Left ventricle myocardium superior (tissue), 1 donor: ENCODE measurements around the gene TMEM258. TPM values are rescaled to one million over a fixed set of nuclear protein-coding genes. Genes with fewer than 3 reads are reported as not detected.

Source experiments
- ATAC-seq: fragments of 200-7000 bp; cut with Tn5 transposase; one replicate; pipeline ENCODE4 v1.9.1; 2020; ENCODE audit warnings: mild to moderate bottlenecking, moderate library complexity
- DNase-seq: peaks from one replicate; pipeline ENCODE4 v3.0.0-alpha.2; 2020
- intact Hi-C: fragments of 100-400 bp; cut with micrococcal nuclease; formaldehyde crosslinking; loops from one replicate; pipeline ENCODE4 v1.11.0; 2022
- total RNA-seq: library from RNA; stranded (reverse); fragmentation: NEBNext Ultra II Directional; extraction: Animal tissue kit (Norgen Biotek cat#: 25700); gene quantifications from one replicate; pipeline ENCODE4 v1.2.1, GENCODE V29; 2021
- donor health status: DM: no; HTN: yes; CAD: no; lungs with severe emphysema.

TMEM258 gene
- total RNA-seq, 1 donor from 2014 or later, result 130 TPM

DNA sequence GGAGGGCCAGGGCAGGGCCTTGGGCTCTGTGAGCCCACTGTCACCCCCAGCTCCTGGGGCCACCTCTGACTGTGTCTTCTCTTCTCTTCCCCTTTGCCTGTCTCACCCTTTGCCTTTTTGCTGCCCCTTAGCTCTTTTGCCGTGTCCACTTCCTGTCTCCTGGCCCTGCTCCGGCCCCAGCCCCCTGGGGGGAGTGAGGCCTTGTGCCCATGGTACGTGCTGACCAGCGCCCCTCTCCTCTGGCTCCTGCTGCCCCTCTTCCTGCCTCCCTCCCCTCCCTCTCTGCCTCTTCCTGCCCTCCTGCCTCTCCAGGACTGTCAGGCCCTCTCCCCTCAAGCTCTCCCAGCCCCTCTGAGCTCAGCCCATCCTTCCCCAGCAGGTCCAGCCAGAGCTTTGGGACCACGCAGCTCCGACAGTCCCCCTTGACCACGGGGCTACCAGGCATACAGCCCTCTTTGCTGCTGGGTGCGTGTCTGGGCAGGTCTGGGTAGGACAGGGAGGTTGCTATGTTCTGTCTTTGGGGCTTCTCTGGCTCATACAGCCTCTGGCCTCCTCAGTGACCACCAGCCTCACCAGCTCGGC is 11.7 kb downstream of the TMEM258 start:
- no peak for ATAC-seq
- intact Hi-C loops, result no loop called here
- no peak for DNase-seq

DNA sequence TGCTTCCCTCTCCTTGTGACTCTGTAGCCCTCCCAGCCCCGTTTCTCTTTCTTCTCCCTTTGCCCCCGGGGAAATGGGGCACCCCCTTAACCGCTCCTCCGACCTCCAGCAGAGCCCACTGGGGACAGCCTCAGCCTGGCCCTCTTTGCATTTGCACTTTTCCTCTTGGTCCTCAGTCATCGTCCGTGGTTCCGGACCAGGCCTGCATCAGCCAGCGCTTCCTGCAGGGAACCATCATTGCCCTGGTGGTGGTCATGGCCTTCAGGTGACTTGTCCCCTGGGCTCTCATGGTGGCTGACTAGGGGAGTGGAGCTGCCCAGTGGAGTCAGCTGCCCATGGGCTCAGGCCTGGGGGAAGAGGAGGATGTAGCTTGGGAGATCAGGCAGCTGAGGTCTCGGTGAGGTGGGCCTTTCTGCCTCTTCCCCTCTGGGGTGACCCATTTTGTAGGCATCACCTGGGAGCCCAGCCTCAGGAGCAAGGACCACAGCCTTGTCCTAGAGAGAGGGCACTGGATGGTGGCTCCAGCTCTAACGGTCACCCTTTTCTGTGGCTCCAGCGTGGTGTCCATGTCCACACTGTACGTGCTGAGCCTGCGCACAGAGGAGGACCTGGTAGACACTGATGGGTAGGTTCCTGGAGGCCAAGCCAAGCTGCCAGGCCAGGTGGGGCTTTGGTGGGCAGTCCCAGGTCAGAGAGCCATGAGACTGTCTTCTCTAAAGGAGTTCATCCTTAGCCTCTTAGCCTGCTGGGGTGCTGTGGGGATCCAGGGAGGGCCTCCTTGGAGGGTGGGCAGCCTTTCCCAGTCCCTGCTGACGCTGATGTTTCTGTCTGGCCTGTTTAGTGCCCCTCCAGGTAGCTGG is 12.5 kb downstream of the TMEM258 start:
- no peak for DNase-seq
- intact Hi-C loops, result no loop called here
- ATAC-seq, result no peak

DNA sequence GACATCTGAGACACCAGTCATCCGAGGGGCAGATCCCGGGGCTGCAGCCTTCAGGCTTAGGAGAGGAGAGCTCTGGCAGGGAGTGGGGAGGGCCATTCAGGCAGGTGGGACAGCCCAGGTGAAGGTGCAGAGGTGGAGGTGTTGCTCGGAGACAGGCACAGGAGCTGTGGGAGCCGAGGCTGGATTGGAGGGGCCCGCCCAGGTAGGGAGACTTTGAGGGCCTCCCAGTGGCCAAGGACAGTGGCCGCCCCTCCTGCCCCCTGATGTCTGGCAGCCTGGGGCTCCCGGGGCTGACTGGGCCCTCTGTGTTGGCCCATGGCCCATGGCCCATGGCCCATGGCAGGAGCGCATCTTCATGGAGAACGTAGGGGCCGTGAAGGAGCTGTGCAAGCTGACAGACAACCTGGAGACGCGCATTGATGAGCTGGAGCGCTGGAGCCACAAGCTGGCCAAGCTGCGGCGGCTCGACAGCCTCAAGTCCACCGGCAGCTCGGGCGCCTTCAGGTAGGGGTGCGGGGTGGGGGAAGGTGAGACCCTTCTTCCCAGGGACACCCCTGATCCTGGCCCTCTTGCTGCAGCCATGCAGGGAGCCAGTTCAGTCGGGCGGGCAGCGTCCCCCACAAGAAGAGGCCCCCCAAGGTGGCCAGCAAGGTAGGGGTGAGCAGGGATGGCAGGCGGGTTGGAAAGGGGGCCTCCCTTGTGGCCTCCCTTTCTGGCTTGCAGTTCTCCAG is 13.3 kb downstream of the TMEM258 start:
- intact Hi-C loops, result no loop called here
- DNase-seq, result no peak
- no peak for ATAC-seq

DNA sequence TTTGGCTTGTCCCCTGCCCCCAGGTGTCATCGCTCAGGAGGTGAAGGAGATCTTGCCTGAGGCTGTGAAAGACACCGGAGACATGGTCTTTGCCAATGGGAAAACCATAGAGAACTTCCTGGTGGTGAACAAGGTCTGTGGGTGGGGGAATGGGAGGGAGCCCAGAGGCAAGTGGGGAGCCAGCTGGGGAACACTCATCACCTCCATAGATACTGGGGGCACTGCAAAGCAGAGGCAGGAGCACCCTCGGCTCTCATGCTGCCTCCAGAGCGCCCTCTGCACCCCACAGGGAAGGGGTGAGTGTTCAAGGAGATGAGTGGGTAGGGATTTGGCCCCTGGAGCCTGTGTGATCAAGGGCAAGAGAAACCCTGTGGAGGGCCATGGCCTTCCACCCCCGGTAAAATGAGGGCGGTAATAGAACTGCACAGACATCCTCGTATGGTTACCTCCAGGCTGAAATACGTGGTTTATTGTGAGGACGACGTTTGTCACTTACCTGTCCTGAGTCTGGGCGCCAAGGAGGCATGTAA is 14.0 kb downstream of the TMEM258 start:
- intact Hi-C loops, result no loop called here
- DNase-seq, result no peak
- no peak for ATAC-seq

DNA sequence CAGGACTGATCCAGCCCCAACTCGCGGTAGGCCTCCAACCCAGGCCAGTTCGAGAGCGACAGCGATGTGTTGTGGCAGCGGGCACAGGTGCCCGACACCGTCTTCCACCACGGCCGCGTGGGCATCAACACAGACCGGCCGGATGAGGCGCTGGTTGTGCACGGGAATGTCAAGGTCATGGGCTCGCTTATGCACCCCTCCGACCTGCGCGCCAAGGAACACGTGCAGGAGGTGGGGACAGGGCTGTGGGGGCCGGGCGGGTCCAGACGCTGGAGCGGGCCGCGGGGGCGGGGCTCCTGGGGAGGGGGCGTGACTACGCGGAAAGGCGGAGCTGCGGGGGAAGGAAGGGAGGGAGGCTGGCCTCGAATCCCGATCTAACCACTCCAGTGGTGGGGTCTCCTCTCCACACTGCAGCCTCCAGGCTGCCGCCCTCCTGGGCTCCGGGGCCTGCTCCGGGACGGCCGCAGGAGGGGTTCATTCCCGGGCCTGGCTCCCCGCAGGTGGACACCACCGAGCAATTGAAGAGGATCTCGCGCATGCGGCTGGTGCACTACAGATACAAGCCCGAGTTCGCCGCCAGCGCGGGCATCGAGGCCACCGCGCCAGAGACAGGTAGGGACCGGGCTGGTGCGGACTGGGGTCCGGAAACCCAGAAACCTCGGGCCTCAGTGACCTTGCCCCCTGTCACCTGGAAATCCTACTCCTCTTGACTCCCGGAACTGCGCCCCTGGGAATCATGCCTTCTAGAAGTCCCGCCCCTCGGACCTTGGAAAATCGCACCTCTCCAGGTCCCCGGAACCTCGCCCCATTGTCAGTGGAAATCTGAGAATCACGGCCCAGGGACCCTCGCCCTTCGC is 14.9 kb downstream of the TMEM258 start:
- DNase-seq (peak; percentile 69), ATAC-seq (peak; percentile 79)
- intact Hi-C loops, result no loop called here

DNA sequence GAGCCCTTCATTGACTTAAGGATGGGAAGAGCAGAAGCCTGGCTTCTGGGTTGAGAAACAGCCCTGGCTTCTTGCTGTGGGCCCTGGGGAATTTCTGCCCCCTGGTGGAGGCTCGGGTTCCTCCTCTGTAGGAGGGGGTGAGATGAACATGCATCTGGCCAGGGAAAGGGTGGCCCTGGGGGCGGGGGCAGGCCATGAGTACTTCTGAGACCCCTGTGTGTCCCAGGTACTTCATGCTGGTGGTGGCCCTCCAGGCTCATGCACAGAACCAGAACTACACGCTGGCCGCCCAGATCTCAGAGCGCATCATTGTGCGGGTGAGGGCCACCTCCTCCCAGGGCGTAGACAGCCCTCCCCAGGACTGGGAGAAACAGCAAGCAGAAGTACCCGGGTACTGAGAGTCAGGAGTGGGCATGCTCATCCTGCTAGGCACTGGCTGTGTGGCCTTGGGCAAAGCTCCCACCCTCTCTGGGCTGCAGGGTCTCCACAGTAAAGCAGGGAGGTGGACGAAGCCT is 15.8 kb downstream of the TMEM258 start:
- peak; percentile 54 for DNase-seq
- intact Hi-C loops, result no loop called here
- peak; percentile 50 for ATAC-seq

DNA sequence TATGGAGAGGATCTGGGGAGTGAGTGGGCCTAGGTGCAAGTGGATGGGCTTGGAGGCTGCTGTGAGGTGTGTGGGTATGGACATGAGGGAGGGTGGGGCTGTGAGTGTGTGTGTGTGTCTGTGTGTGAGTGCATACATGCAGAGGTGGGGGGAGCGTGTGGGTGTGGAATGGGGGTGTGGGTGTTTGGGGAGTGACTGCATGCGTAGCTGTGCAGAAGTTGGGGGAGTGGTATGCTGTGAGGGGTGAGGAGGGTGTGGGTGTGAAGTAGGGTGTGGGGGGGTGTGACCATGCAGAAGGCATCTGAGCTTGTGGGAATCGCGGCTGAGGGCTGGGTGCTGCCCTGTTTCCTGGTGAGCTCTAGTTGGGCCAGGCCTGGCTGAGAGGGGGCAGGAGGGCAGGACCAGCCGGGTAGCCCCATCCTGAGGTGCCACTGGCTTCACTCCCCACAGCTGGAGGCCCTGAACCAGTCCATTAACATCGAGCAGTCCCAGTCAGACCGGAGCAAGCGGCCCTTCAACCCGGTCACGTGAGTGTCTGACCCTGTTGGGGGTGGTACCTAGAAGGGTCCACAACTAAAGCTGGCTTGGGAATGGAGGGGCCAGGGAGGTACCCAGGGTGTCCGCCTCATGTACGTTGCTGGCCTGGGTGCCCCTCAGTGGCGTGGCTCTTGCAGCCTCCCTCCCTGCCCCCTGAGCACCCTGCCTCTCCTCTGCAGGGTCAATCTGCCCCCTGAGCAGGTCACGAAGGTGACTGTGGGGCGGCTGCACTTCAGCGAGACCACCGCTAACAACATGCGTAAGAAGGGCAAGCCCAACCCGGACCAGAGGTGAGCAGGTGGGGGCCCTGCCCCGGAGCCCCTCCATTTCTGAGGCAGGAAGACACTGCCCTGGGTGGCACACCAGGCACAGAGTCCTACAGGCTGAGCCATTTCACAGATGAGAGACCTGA is 16.5 kb downstream of the TMEM258 start:
- ATAC-seq, result no peak
- no peak for DNase-seq
- intact Hi-C loops, result no loop called here

DNA sequence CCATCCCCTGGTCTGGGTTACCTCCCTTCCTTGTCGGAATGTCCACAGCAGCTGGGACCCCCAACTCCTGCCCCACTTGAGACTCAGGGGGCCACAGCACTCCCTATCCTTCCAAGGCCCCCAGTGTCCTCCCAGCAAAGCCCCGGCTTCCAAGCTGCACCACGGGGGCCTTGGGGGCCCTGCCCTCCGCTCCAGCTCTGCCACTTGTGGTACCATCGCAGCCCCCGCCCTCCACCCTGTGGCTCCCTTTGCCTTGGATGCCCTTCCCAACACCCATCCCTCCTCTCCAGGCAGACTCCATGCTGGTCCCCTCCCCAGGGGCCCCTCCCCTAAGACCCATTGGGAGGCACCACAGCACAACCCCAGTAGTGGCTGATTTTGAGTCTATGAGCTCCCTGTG is 17.3 kb downstream of the TMEM258 start:
- intact Hi-C loops, result no loop called here
- ATAC-seq, result no peak
- DNase-seq, result no peak

DNA sequence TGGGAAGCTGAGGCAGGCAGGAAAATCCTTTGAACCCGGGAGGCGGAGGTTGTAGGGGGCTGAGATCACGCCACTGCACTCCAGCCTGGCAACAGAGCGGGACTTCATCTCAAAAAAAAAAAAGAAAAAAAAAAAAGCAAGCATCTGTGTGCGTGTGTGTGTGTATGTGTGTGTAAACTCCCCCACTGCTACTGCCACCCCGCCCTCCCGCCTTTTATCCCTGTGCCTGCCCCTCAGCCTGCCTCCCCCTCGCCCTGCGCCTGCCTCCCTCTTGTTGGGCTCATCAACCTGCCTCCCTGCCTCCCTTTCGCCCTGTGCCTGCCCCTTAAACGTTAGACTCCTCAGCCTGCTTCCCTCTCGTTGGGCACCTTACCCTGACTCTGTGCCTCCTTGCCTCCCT is 18.0 kb downstream of the TMEM258 start:
- ATAC-seq, result no peak
- intact Hi-C loops, result no loop called here
- DNase-seq, result no peak

DNA sequence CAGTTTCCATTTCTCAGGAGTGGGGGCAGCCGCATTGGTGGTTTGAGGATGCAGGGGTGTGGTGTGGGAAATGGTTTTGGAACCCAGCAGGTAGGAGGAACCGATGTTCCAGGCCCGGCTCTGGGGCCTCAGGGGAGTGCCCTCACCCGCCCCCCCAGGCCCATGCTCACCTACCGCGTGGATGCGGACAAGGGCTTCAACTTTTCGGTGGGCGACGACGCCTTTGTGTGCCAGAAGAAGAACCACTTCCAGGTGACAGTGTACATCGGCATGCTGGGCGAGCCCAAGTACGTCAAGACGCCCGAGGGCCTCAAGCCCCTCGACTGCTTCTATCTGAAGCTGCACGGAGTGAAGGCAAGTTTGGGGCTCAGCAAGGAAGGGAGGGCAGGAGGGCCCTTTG is 18.6 kb downstream of the TMEM258 start:
- intact Hi-C loops, result no loop called here
- DNase-seq (no peak), ATAC-seq (no peak)

DNA sequence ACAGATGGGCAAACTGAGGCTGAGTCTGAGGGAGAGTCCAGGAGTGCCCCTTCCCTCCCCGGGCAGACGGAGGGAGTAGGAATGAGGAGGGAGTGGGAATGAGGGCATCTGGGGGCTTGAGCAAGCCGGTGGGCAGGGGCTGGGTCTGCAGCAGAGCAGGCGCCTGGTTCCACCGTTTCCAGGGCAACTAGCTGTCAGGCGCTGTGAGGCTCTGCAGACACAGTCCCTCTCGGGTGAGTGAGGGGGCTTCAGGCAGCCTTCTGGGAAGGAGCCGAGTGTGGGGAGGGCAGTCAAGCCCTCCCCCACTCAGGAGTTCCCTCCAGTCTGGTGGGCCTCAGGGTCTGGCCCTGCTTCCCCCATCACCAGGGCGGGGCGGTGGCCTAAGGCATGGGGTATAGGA is 19.0 kb downstream of the TMEM258 start:
- ATAC-seq (no peak), DNase-seq (no peak)
- intact Hi-C loops, result no loop called here

DNA sequence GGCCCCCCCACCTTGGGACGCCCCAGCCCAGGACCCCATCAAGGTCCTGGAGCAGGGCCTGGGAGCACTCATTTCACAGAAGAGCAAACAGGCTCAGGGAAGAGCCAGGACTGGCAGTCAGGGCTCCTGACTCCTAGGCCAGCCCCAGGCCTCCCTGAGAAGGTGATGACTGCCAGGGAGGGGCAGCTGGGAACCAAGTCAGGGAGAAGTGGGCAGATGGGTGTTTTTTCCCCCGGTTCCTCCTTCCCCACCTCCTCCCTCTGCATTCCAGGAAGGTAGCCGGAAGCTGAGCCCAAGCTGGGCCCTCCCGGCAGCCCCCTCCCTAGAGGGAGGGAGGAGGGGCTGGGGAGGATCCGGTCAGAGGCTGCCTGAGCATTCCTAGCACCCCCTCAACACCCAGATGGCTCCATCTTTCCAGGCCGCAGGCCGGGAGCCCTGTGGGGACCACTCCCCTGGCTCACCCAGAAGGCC is 20.4 kb downstream of the TMEM258 start:
- DNase-seq (no peak), ATAC-seq (no peak)
- intact Hi-C loops, result no loop called here

DNA sequence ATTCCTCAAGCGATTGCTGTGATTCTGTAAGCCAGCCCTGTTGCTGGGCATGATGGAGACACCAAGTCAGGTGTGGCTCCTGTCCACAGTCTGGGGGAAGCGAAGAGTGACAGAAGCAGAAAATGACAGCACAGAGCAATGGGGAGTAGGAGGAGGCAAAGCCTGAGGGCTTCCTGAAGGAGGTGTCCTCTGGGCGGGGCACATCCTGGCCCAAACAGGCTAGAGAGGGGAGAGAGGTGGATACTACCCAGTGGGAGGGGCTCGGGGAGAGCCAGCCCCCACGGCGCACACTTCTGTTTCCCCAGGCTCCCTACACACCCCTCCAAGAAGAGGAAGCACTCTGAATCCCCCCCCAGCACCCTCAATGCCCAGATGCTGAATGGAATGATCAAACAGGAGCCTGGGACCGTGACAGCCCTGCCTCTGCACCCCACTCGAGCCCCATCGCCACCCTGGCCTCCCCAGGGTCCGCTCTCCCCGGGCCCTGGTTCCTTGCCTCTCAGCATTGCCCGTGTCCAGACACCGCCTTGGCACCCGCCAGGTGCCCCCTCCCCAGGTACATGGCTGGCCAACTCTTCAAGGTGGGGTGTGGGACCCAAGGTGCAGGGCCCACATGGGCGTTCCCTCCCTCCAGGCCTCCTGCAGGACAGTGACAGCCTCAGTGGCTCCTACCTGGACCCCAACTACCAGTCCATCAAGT is 21.1 kb downstream of the TMEM258 start:
- DNase-seq, result no peak
- intact Hi-C loops, result no loop called here
- no peak for ATAC-seq

DNA sequence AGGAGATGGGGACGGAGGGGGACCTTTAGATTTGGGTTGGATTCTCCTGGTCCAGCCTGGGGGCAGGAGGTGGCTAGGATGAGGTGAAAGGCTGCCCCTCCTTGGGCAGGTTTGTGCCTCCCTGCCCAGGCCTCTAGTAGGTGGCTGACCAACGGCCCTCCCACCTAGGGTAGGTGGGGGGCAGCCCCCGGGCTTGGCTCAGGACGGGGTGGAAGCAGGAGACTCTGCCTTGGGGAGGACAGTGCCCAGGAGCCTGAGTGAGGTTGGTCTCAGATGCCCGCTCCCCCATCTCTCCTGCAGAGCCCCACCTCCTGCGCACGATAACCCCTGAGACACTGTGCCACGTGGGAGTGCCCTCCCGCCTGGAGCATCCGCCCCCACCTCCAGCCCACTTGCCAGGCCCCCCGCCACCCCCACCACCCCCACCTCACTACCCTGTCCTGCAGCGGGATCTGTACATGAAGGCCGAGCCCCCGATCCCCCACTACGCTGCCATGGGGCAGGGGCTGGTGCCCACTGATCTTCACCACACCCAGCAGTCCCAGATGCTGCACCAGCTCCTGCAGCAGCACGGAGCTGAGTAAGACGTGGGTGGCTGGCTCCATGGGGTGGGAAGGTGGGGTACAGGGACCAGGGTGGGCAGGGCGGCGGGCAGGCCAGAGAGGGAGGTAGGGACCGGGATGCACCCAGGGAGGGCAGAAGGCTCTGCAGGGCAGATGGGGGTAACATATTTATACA is 22.3 kb downstream of the TMEM258 start:
- DNase-seq, result no peak
- no peak for ATAC-seq

DNA sequence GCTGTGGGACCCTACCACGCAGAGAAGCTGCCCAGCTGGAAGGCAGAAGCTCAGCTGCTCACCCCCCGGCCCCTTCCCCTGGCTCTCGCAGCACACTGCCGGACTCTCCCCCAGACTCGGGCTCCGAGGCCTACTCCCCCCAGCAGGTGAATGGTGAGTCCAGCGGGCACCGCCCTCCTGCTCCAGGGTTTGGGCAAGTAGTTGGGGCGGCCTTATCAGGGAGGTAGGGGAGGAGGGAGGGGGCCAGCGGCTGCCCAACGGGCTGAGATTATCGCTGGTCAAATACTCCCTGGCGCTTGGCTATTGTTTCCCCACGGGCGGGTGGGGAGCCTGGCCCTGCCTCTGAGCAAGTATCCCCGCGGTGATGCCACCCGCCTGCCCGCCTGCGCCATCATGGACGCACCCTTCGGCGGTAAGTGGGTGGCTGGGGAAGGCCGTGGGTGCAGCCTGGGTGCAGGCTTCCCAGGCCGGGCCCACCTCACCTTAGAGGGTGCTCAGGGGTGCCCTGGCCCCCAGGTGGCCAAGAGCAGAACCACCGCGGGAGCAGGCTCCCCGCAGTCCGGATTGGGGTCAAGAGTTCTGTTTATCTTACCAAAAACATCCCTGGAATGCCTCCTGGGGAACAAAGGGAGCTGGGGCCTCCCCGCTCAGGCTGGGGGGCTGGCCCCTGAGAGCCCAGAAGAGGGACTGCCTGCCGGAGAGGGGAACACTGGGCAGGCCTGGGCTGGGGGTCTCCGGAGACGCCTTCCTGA is 23.1 kb downstream of the TMEM258 start:
- ATAC-seq, result no peak
- no peak for DNase-seq
- intact Hi-C loops, result no loop called here

More for the DNA sequence above, 22.3 kb downstream of the TMEM258 start:
- intact Hi-C loops, result no loop called here
